Heart left ventricle (tissue), 16 donors: Measurements from ENCODE around the gene TMEM33. TPM values are rescaled to one million over a fixed set of nuclear protein-coding genes. Genes with fewer than 3 reads are reported as not detected.
"Not testable (repeated sequence)": the region's sequence is repeated elsewhere in the genome, so short reads cannot be mapped to it uniquely, and the experiment has no call there.

Experiments used
- ATAC-seq, 4 donors: fragments of 200-7000 bp; cut with Tn5 transposase; one replicate each; pipeline ENCODE4 v1.9.1; 2020 to 2022; ENCODE audit warnings: moderate library complexity in 4 of 4, mild to moderate bottlenecking in 3 of 4, moderate number of reproducible peaks in 1 of 4
- DNase-seq, 5 donors: peaks; one replicate each; pipeline ENCODE4 v3.0.0-alpha.2; 2020
- H3K27ac ChIP-seq, 12 donors: fragments of 200-600 bp; sonication (generic) in 4 of 12; one replicate each; pipeline versions ENCODE4 v1.5.0 to v1.8.0; 2016 to 2022; ENCODE audit warnings: mild to moderate bottlenecking in 2 of 12
- H3K27me3 ChIP-seq, 9 donors: fragments of 200-600 bp; sonication (generic) in 2 of 9; one replicate each; pipeline versions ENCODE4 v1.5.1 to v1.8.0; 2016 to 2022; ENCODE audit warnings: mild to moderate bottlenecking in 3 of 9
- H3K36me3 ChIP-seq, 9 donors: fragments of 200-600 bp; sonication (generic) in 2 of 9; one replicate each; pipeline versions ENCODE4 v1.5.0 to v1.8.0; 2018 to 2022; ENCODE audit warnings: mild to moderate bottlenecking in 2 of 9
- H3K4me1 ChIP-seq, 12 donors: fragments of 200-600 bp; sonication (generic) in 4 of 12; one replicate each; pipeline versions ENCODE4 v1.5.0 to v1.8.0; 2016 to 2022; ENCODE audit warnings: mild to moderate bottlenecking in 3 of 12
- H3K4me3 ChIP-seq, 12 donors: fragments of 200-600 bp; sonication (generic) in 4 of 12; one replicate each; pipeline versions ENCODE4 v1.5.0 to v1.8.0; 2017 to 2022; ENCODE audit warnings: mild to moderate bottlenecking in 9 of 12, moderate library complexity in 4 of 12
- H3K9me3 ChIP-seq, 12 donors: fragments of 200-600 bp; sonication (generic) in 4 of 12; one replicate each; pipeline versions ENCODE4 v1.5.0 to v1.8.0; 2016 to 2022; ENCODE audit warnings: mild to moderate bottlenecking in 1 of 12
- CTCF ChIP-seq, 12 donors: fragments of 200-600 bp; sonication (generic) in 4 of 12; IDR thresholded peaks; one replicate each; pipeline versions ENCODE4 v1.5.0 to v1.8.0; 2018 to 2022; ENCODE audit warnings: antibody characterized with exemption in 12 of 12, mild to moderate bottlenecking in 5 of 12
- POLR2A ChIP-seq, 2 donors: fragments of 450-650 bp; IDR thresholded peaks; one replicate each; pipeline ENCODE4 v1.6.1; 2017; ENCODE audit warnings: antibody characterized with exemption in 2 of 2, mild to moderate bottlenecking in 2 of 2, moderate library complexity in 2 of 2
- WGBS, 4 donors: extraction: QIAGEN DNeasy Blood & Tissue Kit in 2 of 4; methylation state at CpG; one replicate each; pipeline versions ENCODE4 v1.1.5 to v1.1.7; 2013 to 2018; 5-methylcytosine and 5-hydroxymethylcytosine counted together
- intact Hi-C, 10 donors: fragments of 100-400 bp; cut with DNase I; formaldehyde crosslinking; loops; one replicate each; pipeline versions ENCODE4 v1.11.1 to v1.14.2; 2022
- polyA plus RNA-seq, 2 donors: library from polyadenylated mRNA; stranded (reverse); fragments of 200-250 nt; gene quantifications; one replicate each; pipeline ENCODE4 v1.2.3, GENCODE V29; 2013
- total RNA-seq, 9 donors: library from RNA; depleted of rRNA in 2 of 9; stranded (reverse); fragments of >200 nt in 2 of 9; fragmentation: NEBNext Ultra II Directional in 3 of 9; extraction: Animal tissue kit (Norgen Biotek cat#: 25700) in 3 of 9; gene quantifications; one replicate each; pipeline versions ENCODE4 v1.1.0 to v1.2.4, GENCODE V29; 2016 to 2023
- donor health status: ischemic (EF 13 %, LVEDD 7.1; RV severe dilation, severe dysfunction).
- donor health status: healthy with polysubstance abuse.
- donor health status: DM: no; HTN: yes; CAD: no.
- donor health status: DM: no; HTN: no; CAD: no.
- donor health status: ischemic (EF 25% LVEDD 6.9; RV normal size, moderate dysfunction).
- donor health status: ischemic (EF 25% LVEDD 5.7; RV mildly dilated, moderate dysfunction).
- donor health status: healthy.
- donor health status: DM: yes; HTN: yes; CAD: no.
- donor health status: ischemic (EF 35%, LVEDD 5.7; RV mildly dilated, moderate dysfunction).
- donor health status: nonischemic (EF 11% LVEDD 7.7; RV severe dilation, severe dysfunction).
- donor health status: DM: yes; HTN: yes; CAD: no.
- donor health status: PGD.
- donor health status: ischemic (EF 29% LVEDD 5.4; RV normal size, mild dysfunction).
- donor health status: nonischemic (EF 23%, LVEDD 6.1; RV moderate dilation, normal function).

The TMEM33 gene
- total and polyA plus RNA-seq, 11 donors = 5.4 to 41.5 (median 26.8) TPM

- TF ChIP-seq CTCF (IDR thresholded peaks at IDR 0.05) (no peak), POLR2A (IDR thresholded peaks at IDR 0.05) (no peak)
- no peak overlapping the region for H3K27ac ChIP-seq
- no peak overlapping the region for H3K4me3 ChIP-seq
- H3K36me3 ChIP-seq = no peaks in the 10 kb centered on the region
- H3K9me3 ChIP-seq = peaks cover 0 to 7% (median 0%) of the 10 kb centered on the region in 12 donors
- ATAC-seq (no peak), DNase-seq (no peak)
- H3K4me1 ChIP-seq = no peaks in the 10 kb centered on the region
- peaks cover 0 to 23% (median 5%) of the 10 kb centered on the region in 9 donors for H3K27me3 ChIP-seq
- intact Hi-C loops = no loop called here
Observed at GRCh38 chr4:41896648-41897047, 38.6 kb upstream of the TMEM33 start.

GRCh38 chr4:41897698-41898097 is 37.5 kb upstream of the TMEM33 start:
- Histone ChIP-seq H3K27ac (no peak overlapping the region), H3K9me3 (peaks cover 0 to 18% (median 0%) of the 10 kb centered on the region in 12 donors), H3K4me1 (no peaks in the 10 kb centered on the region), H3K27me3 (peaks cover 0 to 17% (median 0%) of the 10 kb centered on the region in 9 donors), H3K36me3 (no peaks in the 10 kb centered on the region), H3K4me3 (no peak overlapping the region)
- WGBS, 4 donors = 81 to 100% (median 87%) methylated on average over 1 of the region's 1 CpG
- intact Hi-C loops = no loop called here
- ATAC-seq (no peak), DNase-seq (no peak)
- no peak for TF ChIP-seq CTCF (IDR thresholded peaks at IDR 0.05)

GRCh38 chr4:41909136-41909535 is 26.1 kb upstream of the TMEM33 start:
- intact Hi-C loops, ATAC-seq, H3K36me3 ChIP-seq, H3K27ac ChIP-seq, H3K9me3 ChIP-seq, H3K4me1 ChIP-seq, H3K4me3 ChIP-seq, H3K27me3 ChIP-seq, DNase-seq: not testable (repeated sequence)
- 0 to 30% (median 11%) methylated on average over 1 of the region's 1 CpG for WGBS, 4 donors

- 66 to 75% (median 69%) methylated on average over 5 of the region's 5 CpGs for WGBS, 4 donors
- intact Hi-C loops = no loop called here
- Histone ChIP-seq H3K4me3 (no peak overlapping the region), H3K9me3 (no peaks in the 10 kb centered on the region), H3K36me3 (no peaks in the 10 kb centered on the region), H3K27me3 (peaks cover 0 to 3% (median 0%) of the 10 kb centered on the region in 9 donors), H3K27ac (no peak overlapping the region), H3K4me1 (no peaks in the 10 kb centered on the region)
- DNase-seq (no peak), ATAC-seq (no peak)
- TF ChIP-seq POLR2A (IDR thresholded peaks at IDR 0.05) (no peak), CTCF (IDR thresholded peaks at IDR 0.05) (no peak)
Observed at GRCh38 chr4:41912546-41912945, 22.7 kb upstream of the TMEM33 start.

- peaks cover 0 to 4% (median 0%) of the 10 kb centered on the region in 12 donors for H3K9me3 ChIP-seq
- intact Hi-C loops = no loop called here
- TF ChIP-seq CTCF (IDR thresholded peaks at IDR 0.05) = no peak
- no peak for TF ChIP-seq POLR2A (IDR thresholded peaks at IDR 0.05)
- ATAC-seq (no peak), DNase-seq (no peak)
- H3K27me3 ChIP-seq = peaks cover 0 to 3% (median 0%) of the 10 kb centered on the region in 9 donors
- H3K4me3 ChIP-seq = no peak overlapping the region
- no peaks in the 10 kb centered on the region for H3K36me3 ChIP-seq
- H3K27ac ChIP-seq = no peak overlapping the region
- H3K4me1 ChIP-seq = no peaks in the 10 kb centered on the region
Observed at GRCh38 chr4:41913509-41913908, 21.7 kb upstream of the TMEM33 start.
